ENCODE measurements around the gene WDR46.
"Not testable (repeated sequence)": the region's sequence is repeated elsewhere in the genome, so short reads cannot be mapped to it uniquely, and the experiment has no call there.

Gene WDR46

GRCh38 chr6:33285214-33285613 lies 3.8 kb downstream of the WDR46 start:
- not testable (repeated sequence) for DNase-seq

- DNase-seq, result no peak
Measured at GRCh38 chr6:33280539-33280938, 8.5 kb downstream of the WDR46 start.

- peak; percentile 7 for DNase-seq
Measured at GRCh38 chr6:33279971-33280511, 9.0 kb downstream of the WDR46 start.

- DNase-seq, result no peak
Measured at GRCh38 chr6:33279257-33279695, 9.8 kb downstream of the WDR46 start.

- DNase-seq, result no peak
Measured at GRCh38 chr6:33278810-33279209, 10.2 kb downstream of the WDR46 start.

GRCh38 chr6:33278392-33278741 lies 10.7 kb downstream of the WDR46 start:
- no peak for DNase-seq

- no peak for DNase-seq
Measured at GRCh38 chr6:33277663-33278391, 11.2 kb downstream of the WDR46 start.

GRCh38 chr6:33276864-33277662 lies 12.0 kb downstream of the WDR46 start, which contains the start of gene B3GALT4:
TSS of gene B3GALT4 (plus strand) at chr6:33277123. CDS start at chr6:33277420, 297 bp downstream.
- DNase-seq, result peak; percentile 62

GRCh38 chr6:33276581-33276863 lies 12.5 kb downstream of the WDR46 start:
- DNase-seq, result no peak

- DNase-seq, result not testable (repeated sequence)
Measured at GRCh38 chr6:33275795-33276580, 13.1 kb downstream of the WDR46 start.

GRCh38 chr6:33273924-33274902 lies 14.8 kb downstream of the WDR46 start:
- DNase-seq, result no peak

GRCh38 chr6:33273129-33273923 lies 15.7 kb downstream of the WDR46 start:
- no peak for DNase-seq

GRCh38 chr6:33272275-33273128 lies 16.5 kb downstream of the WDR46 start:
- no peak for DNase-seq

- DNase-seq, result peak; percentile 97
Measured at GRCh38 chr6:33271468-33272274, 17.4 kb downstream of the WDR46 start, which contains the start of the genes RPS18 and VPS52. TSS of gene RPS18 (plus strand) at chr6:33272075. CDS start at chr6:33272120, 45 bp downstream. TSS of gene VPS52 (minus strand) at chr6:33271876. CDS start at chr6:33271675, 201 bp downstream.

GRCh38 chr6:33271117-33271467 lies 17.9 kb downstream of the WDR46 start:
- DNase-seq, result no peak

- DNase-seq, result no peak
Measured at GRCh38 chr6:33264015-33264414, 25.0 kb downstream of the WDR46 start.

GRCh38 chr6:33262490-33262889 lies 26.5 kb downstream of the WDR46 start:
- DNase-seq, result not testable (repeated sequence)

GRCh38 chr6:33259032-33259431 lies 30.0 kb downstream of the WDR46 start:
- no peak for DNase-seq

GRCh38 chr6:33254591-33254990 lies 34.4 kb downstream of the WDR46 start:
- no peak for DNase-seq
